Sigmoid colon (tissue), 4 donors: ENCODE data around the gene ANO4.

Source experiments
- CTCF ChIP-seq, 4 experiments: fragments of 450-650 bp in 3 of 4; fragments of 200-600 bp in 1 of 4; IDR thresholded peaks; one replicate each; pipeline ENCODE4 v1.5.1; 2016 to 2019; ENCODE audit warnings: antibody characterized with exemption in 4 of 4, mild to moderate bottlenecking in 3 of 4, moderate library complexity in 2 of 4
- EP300 ChIP-seq, 4 donors: sonication (generic); formaldehyde crosslinking; IDR thresholded peaks; one replicate each; pipeline ENCODE4 v1.6.1; 2017; ENCODE audit warnings: antibody characterized with exemption in 4 of 4

GRCh38 chr12:100752841-100753240, 41.7 kb upstream of the ANO4 start:
- no peak for TF ChIP-seq CTCF (IDR thresholded peaks at IDR 0.05)
- no peak for TF ChIP-seq EP300 (IDR thresholded peaks at IDR 0.05)
